ENCODE measurements around the gene VASP. TPM values are rescaled to one million over a fixed set of nuclear protein-coding genes. Genes with fewer than 3 reads are reported as not detected.

The VASP gene
- total and polyA plus RNA-seq, 9 of the 15 experiments (the other 6 are each of a cell fraction or from before 2014, with no cell fraction given) = 16.7 to 261 (median 112) TPM

DNA sequence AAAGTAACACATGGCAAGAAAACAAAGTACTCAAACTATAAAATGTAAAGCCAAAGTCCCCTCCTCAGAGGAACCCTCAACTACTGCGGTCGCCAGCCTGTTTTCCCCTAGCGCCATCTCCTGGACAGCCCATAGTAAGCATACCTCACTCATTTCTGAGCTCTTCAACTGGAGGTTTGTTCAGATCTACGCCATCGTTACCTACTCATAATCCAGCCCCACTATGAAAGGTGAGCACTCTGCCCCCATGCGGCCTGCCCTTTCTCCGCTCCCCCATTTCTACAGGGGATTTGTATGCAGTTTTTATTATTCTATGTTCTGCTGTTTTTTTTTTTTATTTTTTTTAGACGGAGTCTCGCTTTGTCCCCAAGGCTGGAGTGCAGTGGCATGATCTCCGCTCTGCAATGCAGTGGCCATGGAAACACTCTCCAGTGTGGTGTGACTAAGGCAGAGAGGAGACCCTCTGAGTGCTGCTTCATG lies 51.2 kb downstream of the VASP start (continued):
- TF ChIP-seq REST (IDR thresholded peaks at IDR 0.05; ENCODE audit: borderline replicate concordance) (peak; percentile 76; the same call in 1 of the 2 replicates), REST (CRISPR knock-in tag; IDR thresholded peaks at IDR 0.05; ENCODE audit: low read depth) (no peak), ELF4 (CRISPR knock-in tag; IDR thresholded peaks at IDR 0.05) (no peak), ARID3A (IDR thresholded peaks at IDR 0.05; ENCODE audit: borderline replicate concordance, low read depth, low read length) (peak; percentile 50; the same call in 1 of the 2 replicates), SP1 (CRISPR knock-in tag; IDR thresholded peaks at IDR 0.05) (peak; percentile 57; the same call in 1 of the 2 replicates), CBX5 (IDR thresholded peaks at IDR 0.05; ENCODE audit: borderline replicate concordance, low read depth) (no peak), POLR3G (IDR thresholded peaks at IDR 0.05; ENCODE audit: extremely low read depth, insufficient read length, insufficient replicate concordance) (no peak), BCOR (IDR thresholded peaks at IDR 0.05) (no peak), PCBP2 (IDR thresholded peaks at IDR 0.05; ENCODE audit: low read depth, low read length, poor library complexity, severe bottlenecking) (no peak), NCOA4 (IDR thresholded peaks at IDR 0.05; ENCODE audit: partially characterized antibody) (no peak), ZFP91 (CRISPR knock-in tag; IDR thresholded peaks at IDR 0.05) (no peak), MAFK (IDR thresholded peaks at IDR 0.05; ENCODE audit: low read length) (no peak), SMARCC2 (IDR thresholded peaks at IDR 0.05; ENCODE audit: low read depth) (no peak)
- TF ChIP-seq, protein P1, sequence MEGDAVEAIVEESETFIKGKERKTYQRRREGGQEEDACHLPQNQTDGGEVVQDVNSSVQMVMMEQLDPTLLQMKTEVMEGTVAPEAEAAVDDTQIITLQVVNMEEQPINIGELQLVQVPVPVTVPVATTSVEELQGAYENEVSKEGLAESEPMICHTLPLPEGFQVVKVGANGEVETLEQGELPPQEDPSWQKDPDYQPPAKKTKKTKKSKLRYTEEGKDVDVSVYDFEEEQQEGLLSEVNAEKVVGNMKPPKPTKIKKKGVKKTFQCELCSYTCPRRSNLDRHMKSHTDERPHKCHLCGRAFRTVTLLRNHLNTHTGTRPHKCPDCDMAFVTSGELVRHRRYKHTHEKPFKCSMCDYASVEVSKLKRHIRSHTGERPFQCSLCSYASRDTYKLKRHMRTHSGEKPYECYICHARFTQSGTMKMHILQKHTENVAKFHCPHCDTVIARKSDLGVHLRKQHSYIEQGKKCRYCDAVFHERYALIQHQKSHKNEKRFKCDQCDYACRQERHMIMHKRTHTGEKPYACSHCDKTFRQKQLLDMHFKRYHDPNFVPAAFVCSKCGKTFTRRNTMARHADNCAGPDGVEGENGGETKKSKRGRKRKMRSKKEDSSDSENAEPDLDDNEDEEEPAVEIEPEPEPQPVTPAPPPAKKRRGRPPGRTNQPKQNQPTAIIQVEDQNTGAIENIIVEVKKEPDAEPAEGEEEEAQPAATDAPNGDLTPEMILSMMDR (IDR thresholded peaks at IDR 0.05 in 2 of 3, conservative IDR thresholded peaks at IDR 0.05 in 1 of 3; ENCODE audit: insufficient read depth in 2 of 3, low read depth in 1 of 3, low read length in 3 of 3) = peak; percentile 93 to 95 (median 95)

All from K562 (cell line).